HG03108 (cell line): ENCODE measurements around the gene CSAG1.
"Not testable (repeated sequence)": the region's sequence is repeated elsewhere in the genome, so short reads cannot be mapped to it uniquely, and the experiment has no call there.

Experiments
- ATAC-seq: cut with Tn5 transposase; IDR thresholded peaks from one replicate; pipeline ENCODE4 v1.9.1; 2021; ENCODE audit warnings: moderate library complexity; ENCODE audit not compliant: unreplicated experiment

CSAG1 gene, protein sequence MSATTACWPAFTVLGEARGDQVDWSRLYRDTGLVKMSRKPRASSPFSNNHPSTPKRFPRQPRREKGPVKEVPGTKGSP

GRCh38 chrX:152733261-152733975 is at the start of gene CSAG1, which contains the start of gene MAGEA12:
Gene CSAG1 (minus strand): TSS chrX:152733721. CDS start chrX:152732460, 1,261 bp downstream.
Gene MAGEA12 (plus strand): TSS chrX:152733757. CDS start chrX:152736162, 2,405 bp downstream.
- ATAC-seq, result no peak

GRCh38 chrX:152769549-152770289 is 36.2 kb upstream of the CSAG1 start, which contains the start of gene MAGEA6:
Gene MAGEA6 (minus strand): TSS chrX:152769689. CDS start chrX:152767650, 2,039 bp downstream.
- not testable (repeated sequence) for ATAC-seq

- ATAC-seq, result not testable (repeated sequence)
These were observed 33.0 kb upstream of the CSAG1 start for GRCh38 chrX:152766562-152766961.

- not testable (repeated sequence) for ATAC-seq
These were observed 28.1 kb upstream of the CSAG1 start for GRCh38 chrX:152761582-152761981.

GRCh38 chrX:152759544-152759943 is 26.0 kb upstream of the CSAG1 start:
- ATAC-seq, result not testable (repeated sequence)

DNA sequence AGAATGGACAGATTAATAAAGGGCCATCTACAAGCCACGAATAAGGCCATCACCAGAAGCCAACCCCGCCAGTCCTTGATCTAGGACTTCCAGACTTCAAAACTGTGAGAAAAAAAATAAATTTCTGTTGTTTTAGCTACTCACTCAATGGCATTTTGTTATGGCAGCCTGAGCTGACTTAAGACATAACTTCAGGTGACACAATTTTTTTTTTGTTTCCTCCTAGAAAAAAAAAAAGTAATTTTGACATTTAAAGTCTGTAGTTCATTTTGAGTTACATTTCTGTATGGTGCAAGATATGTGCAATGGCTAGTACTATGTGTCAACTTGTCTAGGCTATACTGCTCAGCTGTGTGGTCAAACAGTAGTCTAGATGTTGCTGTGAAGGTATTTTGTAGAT is 25.4 kb upstream of the CSAG1 start, which contains the start of gene CSAG3:
Gene CSAG3 (plus strand): TSS at position 301 of the 400 bp plus-strand sequence.
- ATAC-seq, result not testable (repeated sequence)

DNA sequence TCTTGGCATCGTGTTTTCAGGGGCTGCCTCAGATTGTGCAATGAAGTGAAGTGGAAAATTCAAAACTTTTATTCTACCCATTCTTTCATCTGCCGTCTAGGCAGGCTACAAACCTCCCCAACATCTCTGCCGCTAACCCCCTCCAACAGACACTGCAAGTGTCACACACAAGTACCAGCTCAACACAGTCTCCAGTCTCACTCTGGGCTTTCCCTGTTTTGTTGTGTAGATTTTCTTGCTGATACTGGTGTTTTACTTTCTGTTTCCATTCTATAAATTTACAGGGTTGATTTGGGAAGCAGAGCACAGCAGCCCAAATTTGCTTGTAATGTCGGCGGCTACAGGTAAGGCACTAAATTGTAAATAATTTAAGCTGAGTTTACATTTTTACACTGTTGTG is 21.4 kb upstream of the CSAG1 start:
- not testable (repeated sequence) for ATAC-seq

GRCh38 chrX:152753686-152754650 is 20.4 kb upstream of the CSAG1 start, which contains the start of gene MAGEA2:
Gene MAGEA2 (minus strand): TSS chrX:152753842. CDS start chrX:152751363, 2,479 bp downstream.
- ATAC-seq, result not testable (repeated sequence)

- no peak for ATAC-seq
These were observed 5.0 kb upstream of the CSAG1 start for GRCh38 chrX:152738560-152738959.

DNA sequence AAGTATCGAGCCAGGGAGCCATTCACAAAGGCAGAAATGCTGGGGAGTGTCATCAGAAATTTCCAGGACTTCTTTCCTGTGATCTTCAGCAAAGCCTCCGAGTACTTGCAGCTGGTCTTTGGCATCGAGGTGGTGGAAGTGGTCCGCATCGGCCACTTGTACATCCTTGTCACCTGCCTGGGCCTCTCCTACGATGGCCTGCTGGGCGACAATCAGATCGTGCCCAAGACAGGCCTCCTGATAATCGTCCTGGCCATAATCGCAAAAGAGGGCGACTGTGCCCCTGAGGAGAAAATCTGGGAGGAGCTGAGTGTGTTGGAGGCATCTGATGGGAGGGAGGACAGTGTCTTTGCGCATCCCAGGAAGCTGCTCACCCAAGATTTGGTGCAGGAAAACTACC is 3.0 kb upstream of the CSAG1 start:
- ATAC-seq, result not testable (repeated sequence)

DNA sequence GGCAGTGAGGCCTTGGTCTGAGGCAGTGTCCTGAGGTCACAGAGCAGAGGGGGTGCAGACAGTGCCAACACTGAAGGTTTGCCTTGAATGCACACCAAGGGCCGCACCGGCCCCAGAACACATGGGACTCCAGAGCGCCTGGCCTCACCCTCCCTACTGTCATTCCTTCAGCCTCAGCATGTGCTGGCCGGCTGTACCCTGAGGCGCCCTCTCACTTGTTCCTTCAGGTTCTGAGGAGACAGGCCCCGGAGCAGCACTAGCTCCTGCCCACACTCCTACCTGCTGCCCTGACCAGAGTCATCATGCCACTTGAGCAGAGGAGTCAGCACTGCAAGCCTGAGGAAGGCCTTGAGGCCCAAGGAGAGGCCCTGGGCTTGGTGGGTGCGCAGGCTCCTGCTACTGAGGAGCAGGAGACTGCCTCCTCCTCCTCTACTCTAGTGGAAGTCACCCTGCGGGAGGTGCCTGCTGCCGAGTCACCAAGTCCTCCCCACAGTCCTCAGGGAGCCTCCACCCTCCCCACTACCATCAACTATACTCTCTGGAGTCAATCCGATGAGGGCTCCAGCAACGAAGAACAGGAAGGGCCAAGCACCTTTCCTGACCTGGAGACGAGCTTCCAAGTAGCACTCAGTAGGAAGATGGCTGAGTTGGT is 2.5 kb upstream of the CSAG1 start:
- ATAC-seq, result no peak

DNA sequence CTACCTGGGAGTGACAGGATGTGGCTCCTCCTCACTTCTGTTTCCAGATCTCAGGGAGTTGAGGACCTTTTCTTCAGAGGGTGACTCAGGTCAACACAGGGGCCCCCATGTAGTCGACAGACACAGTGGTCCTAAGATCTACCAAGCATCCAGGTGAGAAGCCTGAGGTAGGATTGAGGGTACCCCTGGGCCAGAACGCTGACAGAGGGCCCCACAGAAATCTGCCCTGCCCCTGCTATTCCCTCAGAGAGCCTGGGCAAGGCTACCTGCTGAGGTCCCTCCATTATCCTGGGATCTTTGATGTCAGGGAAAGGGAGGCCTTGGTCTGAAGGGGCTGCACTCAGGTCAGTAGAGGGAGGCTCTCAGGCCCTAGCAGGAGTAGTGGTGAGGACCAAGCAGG is 1.6 kb upstream of the CSAG1 start:
- no peak for ATAC-seq

GRCh38 chrX:152734143-152734858 is 780 bp upstream of the CSAG1 start:
- not testable (repeated sequence) for ATAC-seq

DNA sequence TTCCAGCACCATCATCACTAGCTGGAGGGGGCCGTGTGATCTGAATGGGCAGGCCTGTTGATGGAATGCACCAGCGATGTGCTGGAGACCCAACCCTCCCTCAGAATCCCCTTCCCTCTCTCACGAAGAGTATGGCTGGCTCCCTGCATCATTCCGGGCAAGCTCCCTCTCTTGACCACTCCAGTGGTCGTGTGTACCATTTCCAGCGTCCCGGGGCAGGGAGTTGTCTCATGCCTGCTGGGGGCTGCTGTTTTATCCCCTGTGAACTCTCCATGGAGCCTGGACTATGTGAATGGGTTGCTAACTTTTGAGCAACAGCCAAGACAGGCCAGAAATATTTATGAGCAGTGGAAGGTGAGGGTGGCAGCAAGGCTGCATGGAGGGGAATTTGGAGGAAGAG is 8.1 kb downstream of the CSAG1 start:
- ATAC-seq, result no peak

DNA sequence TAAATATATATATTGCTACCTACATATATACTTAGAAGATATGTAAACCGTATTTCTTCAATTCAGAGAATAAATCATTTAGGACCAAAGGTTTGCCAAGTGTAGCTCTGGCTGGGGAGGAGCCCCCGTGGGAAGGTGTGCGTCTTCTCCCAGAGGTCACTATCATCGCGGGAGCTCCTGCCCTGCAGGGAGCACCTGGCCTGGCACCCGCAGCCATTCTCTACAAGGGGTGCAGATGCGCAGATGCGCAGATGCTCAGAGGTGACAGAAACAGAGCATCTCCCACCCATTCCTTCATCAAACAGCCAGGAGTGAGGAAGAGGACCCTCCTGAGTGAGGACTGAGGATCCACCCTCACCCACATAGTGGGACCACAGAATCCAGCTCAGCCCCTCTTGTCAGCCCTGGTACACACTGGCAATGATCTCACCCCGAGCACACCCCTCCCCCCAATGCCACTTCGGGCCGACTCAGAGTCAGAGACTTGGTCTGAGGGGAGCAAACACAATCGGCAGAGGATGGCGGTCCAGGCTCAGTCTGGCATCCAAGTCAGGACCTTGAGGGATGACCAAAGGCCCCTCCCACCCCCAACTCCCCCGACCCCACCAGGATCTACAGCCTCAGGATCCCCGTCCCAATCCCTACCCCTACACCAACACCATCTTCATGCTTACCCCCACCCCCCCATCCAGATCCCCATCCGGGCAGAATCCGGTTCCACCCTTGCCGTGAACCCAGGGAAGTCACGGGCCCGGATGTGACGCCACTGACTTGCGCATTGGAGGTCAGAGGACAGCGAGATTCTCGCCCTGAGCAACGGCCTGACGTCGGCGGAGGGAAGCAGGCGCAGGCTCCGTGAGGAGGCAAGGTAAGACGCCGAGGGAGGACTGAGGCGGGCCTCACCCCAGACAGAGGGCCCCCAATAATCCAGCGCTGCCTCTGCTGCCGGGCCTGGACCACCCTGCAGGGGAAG is 19.4 kb downstream of the CSAG1 start, which contains the start of gene MAGEA2B:
Gene MAGEA2B (plus strand): TSS at position 814 of the 973 bp plus-strand sequence. CDS start 2,479 bp downstream, outside the sequence.
- not testable (repeated sequence) for ATAC-seq

GRCh38 chrX:152713195-152713594 is 20.3 kb downstream of the CSAG1 start:
- not testable (repeated sequence) for ATAC-seq

DNA sequence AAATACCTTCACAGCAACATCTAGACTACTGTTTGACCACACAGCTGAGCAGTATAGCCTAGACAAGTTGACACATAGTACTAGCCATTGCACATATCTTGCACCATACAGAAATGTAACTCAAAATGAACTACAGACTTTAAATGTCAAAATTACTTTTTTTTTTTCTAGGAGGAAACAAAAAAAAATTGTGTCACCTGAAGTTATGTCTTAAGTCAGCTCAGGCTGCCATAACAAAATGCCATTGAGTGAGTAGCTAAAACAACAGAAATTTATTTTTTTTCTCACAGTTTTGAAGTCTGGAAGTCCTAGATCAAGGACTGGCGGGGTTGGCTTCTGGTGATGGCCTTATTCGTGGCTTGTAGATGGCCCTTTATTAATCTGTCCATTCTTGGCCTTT is 24.3 kb downstream of the CSAG1 start, which contains the start of gene CSAG2:
Gene CSAG2 (minus strand): TSS at position 101 of the 400 bp plus-strand sequence. CDS start 161 bp downstream, outside the sequence.
- ATAC-seq, result not testable (repeated sequence)

DNA sequence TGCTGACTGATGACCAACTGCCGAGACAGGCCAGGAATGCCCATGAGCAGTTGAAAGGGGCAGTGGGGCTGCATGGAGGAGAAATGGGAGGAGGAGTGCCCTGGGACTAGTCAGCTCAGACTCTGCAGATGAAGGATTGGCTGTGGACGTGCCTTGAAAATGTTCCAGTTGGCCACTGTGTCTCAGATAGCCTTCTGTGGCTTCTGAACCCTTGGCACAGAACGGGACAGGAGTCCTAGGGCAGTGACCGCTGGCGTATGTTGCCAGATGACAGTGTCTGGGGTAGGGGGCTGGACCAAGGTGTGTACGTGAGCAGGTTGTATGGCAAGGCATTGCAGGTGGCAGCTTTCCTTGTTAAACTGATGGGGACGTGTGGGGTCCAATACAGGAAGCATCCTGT is 27.0 kb downstream of the CSAG1 start:
- not testable (repeated sequence) for ATAC-seq
